Prostate gland (tissue), 2 donors: ENCODE measurements around the gene DHRS7B. TPM values are rescaled to one million over a fixed set of nuclear protein-coding genes. Genes with fewer than 3 reads are reported as not detected.
A peak's percentile ranks its signal among the peaks of the same experiment; 100 is the strongest.

Source experiments
- DNase-seq: peaks from one replicate; pipeline ENCODE4 v3.0.0-alpha.2; 2019; ENCODE audit warnings: low spot score
- H3K27ac ChIP-seq, 2 donors: fragments of 200-600 bp; sonication (generic); 2 replicates each; pipeline ENCODE4 v1.5.1; 2017 to 2019
- H3K27me3 ChIP-seq: fragments of 200-600 bp; sonication (generic); replicated peaks from 2 replicates; pipeline ENCODE4 v1.5.1; 2019; ENCODE audit not compliant: insufficient read depth
- H3K36me3 ChIP-seq, 2 donors: fragments of 200-600 bp; sonication (generic); 1 replicate in 1 of 2; 2 replicates in 1 of 2; pipeline versions ENCODE4 v1.5.1 to v1.8.1; 2017 to 2019
- H3K4me1 ChIP-seq: fragments of 200-600 bp; sonication (generic); replicated peaks from 2 replicates; pipeline ENCODE4 v1.5.1; 2019
- H3K4me3 ChIP-seq, 2 donors: fragments of 200-600 bp; sonication (generic); 2 replicates each; pipeline ENCODE4 v1.5.1; 2017 to 2019
- H3K9me3 ChIP-seq: fragments of 200-600 bp; sonication (generic); 2 replicates; pipeline ENCODE4 v1.5.1; 2017
- POLR2A ChIP-seq: fragments of 450-650 bp; IDR thresholded peaks from one replicate; pipeline ENCODE4 v1.6.1; 2016; ENCODE audit warnings: antibody characterized with exemption, mild to moderate bottlenecking
- POLR2AphosphoS5 ChIP-seq: sonication (generic); formaldehyde crosslinking; IDR thresholded peaks from one replicate; pipeline ENCODE4 v1.6.1; 2017; ENCODE audit warnings: antibody characterized with exemption
- whole genome bisulfite sequencing: methylation state at CpG from one replicate; pipeline ENCODE4 v1.1.5; 2018; 5-methylcytosine and 5-hydroxymethylcytosine counted together
- intact Hi-C: fragments of 100-400 bp; cut with DNase I; formaldehyde crosslinking; loops from one replicate; pipeline ENCODE4 v1.14.2; 2022
- total RNA-seq, 2 donors: library from RNA; depleted of rRNA; stranded (reverse); fragments of >200 nt; gene quantifications; one replicate each; pipeline ENCODE4 v1.1.0, GENCODE V29; 2016
- TF ChIP-seq, protein P1 (sequence below), 4 experiments: fragments of 200-600 bp in 2 of 4; fragments of 450-650 bp in 2 of 4; sonication (generic) in 2 of 4; IDR thresholded peaks; 1 replicate in 3 of 4; 2 replicates in 1 of 4; pipeline ENCODE4 v1.5.1; 2016 to 2019; ENCODE audit warnings: antibody characterized with exemption in 4 of 4, mild to moderate bottlenecking in 2 of 4, moderate library complexity in 2 of 4

DHRS7B gene
- total RNA-seq, 2 donors from 2014 or later, result 52.1 to 67.5 TPM

DNA sequence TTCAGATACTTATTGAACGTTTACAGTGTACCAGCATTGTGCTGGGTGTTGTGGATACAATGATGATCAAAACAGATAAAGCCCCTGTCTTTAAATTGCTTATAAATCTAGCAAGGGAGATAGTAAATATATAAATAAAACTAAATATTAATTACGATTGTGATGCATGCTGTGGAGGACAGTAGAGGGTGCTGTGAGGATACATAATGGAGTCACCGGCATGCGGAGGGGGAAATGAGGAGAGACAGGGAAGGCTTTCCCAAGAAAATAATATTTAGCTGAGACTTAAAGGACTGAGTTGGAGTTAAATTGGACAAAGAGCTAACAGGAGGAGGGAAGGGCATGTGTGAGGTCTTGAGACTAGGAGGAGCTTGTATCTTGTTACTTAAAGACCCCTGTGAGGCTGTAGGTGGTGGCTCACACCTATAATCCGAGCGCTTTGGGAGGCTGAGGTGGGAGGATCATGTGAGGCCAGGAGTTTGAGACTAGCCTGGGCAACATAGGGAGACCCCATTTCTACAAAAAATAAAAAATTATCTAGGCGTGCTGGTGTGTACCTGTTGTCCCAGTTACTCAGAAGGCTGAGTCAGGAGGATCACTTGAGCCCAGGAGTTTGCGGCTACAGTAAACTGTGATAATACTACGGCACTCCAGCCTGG lies 2.4 kb downstream of the DHRS7B start:
- Histone ChIP-seq H3K27me3 (no peaks in the 10 kb centered on the region), H3K9me3 (no peaks in the 10 kb centered on the region), H3K4me1 (no peaks in the 10 kb centered on the region), H3K36me3 (no peaks in the 10 kb centered on the region), H3K4me3 (no peak overlapping the region), H3K27ac (no peak overlapping the region)
- TF ChIP-seq POLR2A (no peak), POLR2AphosphoS5 (peak; percentile 26)
- TF ChIP-seq, protein P1, sequence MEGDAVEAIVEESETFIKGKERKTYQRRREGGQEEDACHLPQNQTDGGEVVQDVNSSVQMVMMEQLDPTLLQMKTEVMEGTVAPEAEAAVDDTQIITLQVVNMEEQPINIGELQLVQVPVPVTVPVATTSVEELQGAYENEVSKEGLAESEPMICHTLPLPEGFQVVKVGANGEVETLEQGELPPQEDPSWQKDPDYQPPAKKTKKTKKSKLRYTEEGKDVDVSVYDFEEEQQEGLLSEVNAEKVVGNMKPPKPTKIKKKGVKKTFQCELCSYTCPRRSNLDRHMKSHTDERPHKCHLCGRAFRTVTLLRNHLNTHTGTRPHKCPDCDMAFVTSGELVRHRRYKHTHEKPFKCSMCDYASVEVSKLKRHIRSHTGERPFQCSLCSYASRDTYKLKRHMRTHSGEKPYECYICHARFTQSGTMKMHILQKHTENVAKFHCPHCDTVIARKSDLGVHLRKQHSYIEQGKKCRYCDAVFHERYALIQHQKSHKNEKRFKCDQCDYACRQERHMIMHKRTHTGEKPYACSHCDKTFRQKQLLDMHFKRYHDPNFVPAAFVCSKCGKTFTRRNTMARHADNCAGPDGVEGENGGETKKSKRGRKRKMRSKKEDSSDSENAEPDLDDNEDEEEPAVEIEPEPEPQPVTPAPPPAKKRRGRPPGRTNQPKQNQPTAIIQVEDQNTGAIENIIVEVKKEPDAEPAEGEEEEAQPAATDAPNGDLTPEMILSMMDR (IDR thresholded peaks at IDR 0.05), result peak in 3 of 4 experiments; percentile 49 to 65 (median 55)
- intact Hi-C loops, result loop anchor here (5.0 to 10.0 kb wide), 3 partner anchors 116 to 383 kb away; no protein-coding TSS in a partner anchor
- peak; percentile 24 for DNase-seq
- 58% methylated on average over 9 of the region's 9 CpGs for WGBS

DNA sequence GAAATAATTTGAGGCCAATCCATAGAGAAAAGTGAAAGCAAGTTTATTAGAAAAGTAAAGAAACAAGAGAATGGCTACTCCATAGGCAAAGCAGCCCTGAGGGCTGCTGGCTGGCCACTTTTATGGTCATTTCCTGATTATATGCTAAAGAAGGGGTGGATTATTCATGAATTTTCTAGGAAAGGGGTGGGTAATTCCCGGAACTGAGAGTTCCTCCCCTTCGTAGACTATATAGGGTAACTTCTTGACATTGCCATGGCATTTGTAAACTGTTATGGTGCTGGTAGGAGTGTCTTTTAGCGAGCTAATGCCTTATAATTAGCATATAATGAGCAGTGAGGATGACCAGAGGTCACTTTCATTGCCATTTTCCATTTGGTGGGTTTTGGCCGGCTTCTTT lies 4.4 kb downstream of the DHRS7B start:
- intact Hi-C loops, result no loop called here

DNA sequence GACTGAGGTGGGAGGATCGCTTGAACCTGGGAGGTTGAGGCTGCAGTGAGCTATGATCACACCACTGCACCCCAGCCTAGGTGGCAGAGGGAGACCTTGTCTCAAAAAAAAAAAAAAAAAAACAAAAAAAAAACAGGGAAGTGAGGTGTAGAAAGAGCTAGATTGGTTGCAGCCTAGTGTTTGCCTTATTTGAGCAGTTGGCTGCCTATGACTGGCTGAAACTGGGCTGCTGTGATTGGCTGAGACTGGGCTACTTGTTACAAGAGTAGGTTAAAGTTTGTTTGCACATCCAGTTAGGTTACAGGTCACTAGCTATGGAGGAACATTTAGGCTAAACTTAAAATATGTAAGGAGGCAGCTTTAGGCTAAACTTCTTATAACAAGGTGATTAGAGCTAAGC lies 5.7 kb downstream of the DHRS7B start:
- DNase-seq, result no peak
- H3K27ac ChIP-seq, result no peak overlapping the region
- intact Hi-C loops, result no loop called here
- TF ChIP-seq, protein P1 (IDR thresholded peaks at IDR 0.05), result no peak
- TF ChIP-seq POLR2A (no peak), POLR2AphosphoS5 (no peak)
- H3K9me3 ChIP-seq, result no peaks in the 10 kb centered on the region
- H3K4me1 ChIP-seq, result no peaks in the 10 kb centered on the region
- WGBS, result 100% methylated on average over 1 of the region's 1 CpG
- H3K36me3 ChIP-seq, result no peaks in the 10 kb centered on the region
- H3K27me3 ChIP-seq, result no peaks in the 10 kb centered on the region
- H3K4me3 ChIP-seq, result no peak overlapping the region

More for the DNA sequence above, 4.4 kb downstream of the DHRS7B start:
- 63% methylated on average over 4 of the region's 4 CpGs for WGBS
- H3K27me3 ChIP-seq, result no peaks in the 10 kb centered on the region
- no peaks in the 10 kb centered on the region for H3K36me3 ChIP-seq
- DNase-seq, result no peak
- TF ChIP-seq POLR2AphosphoS5, result no peak
- TF ChIP-seq, protein P1 (IDR thresholded peaks at IDR 0.05), result no peak
- no peak for TF ChIP-seq POLR2A
- H3K27ac ChIP-seq, result no peak overlapping the region
- H3K9me3 ChIP-seq, result no peaks in the 10 kb centered on the region
- H3K4me3 ChIP-seq, result no peak overlapping the region
- H3K4me1 ChIP-seq, result no peaks in the 10 kb centered on the region

DNA sequence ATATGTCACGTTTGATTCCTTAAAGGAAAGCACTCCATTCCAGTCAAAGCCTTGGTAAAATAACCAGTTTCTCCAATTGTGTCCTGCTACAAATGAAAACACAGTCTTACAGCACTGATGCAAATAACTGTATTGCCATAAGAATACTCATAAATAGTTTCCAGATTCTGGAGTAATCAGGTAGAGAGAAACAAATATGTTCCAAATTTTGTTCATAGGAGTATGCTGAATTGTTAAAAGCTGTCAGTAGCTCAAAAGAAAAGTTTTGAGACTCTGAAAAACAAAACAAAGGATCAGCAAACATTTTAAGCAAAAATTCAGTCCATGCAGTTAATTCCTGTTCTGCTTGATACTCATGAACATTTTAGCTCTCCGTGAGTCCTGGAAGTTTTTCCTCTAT lies 7.8 kb downstream of the DHRS7B start:
- Histone ChIP-seq H3K9me3 (no peaks in the 10 kb centered on the region), H3K27me3 (no peaks in the 10 kb centered on the region), H3K27ac (no peak overlapping the region), H3K4me1 (no peaks in the 10 kb centered on the region), H3K4me3 (no peak overlapping the region), H3K36me3 (no peaks in the 10 kb centered on the region)
- TF ChIP-seq POLR2AphosphoS5, result no peak
- TF ChIP-seq POLR2A, result no peak
- TF ChIP-seq, protein P1 (IDR thresholded peaks at IDR 0.05), result no peak
- WGBS, result 97% methylated on average over 2 of the region's 2 CpGs
- DNase-seq, result no peak
- intact Hi-C loops, result no loop called here

DNA sequence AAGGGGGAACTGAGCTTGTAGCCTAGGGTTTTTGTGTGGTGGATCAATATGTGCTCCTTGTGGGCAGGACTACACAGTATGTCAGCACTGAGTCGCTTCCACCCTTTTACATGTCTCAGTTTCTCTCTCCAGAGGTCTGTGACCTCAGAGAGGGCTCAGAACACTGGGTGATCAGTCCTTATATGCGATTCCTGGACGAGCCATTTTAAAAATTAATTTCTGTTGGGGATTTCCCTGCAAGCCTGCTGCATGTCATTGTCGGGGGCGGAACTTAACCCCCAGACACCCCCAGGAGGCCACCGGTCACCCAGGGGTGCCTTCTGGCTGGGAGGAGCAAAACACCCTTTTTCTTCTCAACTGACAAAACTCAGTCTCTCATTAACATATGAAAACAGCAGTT lies 14.1 kb downstream of the DHRS7B start:
- no peaks in the 10 kb centered on the region for H3K4me1 ChIP-seq
- no peaks in the 10 kb centered on the region for H3K27me3 ChIP-seq
- no peak for DNase-seq
- H3K4me3 ChIP-seq, result no peak overlapping the region
- intact Hi-C loops, result no loop called here
- no peaks in the 10 kb centered on the region for H3K36me3 ChIP-seq
- no peaks in the 10 kb centered on the region for H3K9me3 ChIP-seq
- H3K27ac ChIP-seq, result no peak overlapping the region
- TF ChIP-seq POLR2AphosphoS5 (no peak), POLR2A (no peak)
- TF ChIP-seq, protein P1 (IDR thresholded peaks at IDR 0.05), result no peak
- 81% methylated on average over 6 of the region's 6 CpGs for WGBS
